Ascending aorta (tissue), 2 donors: ENCODE data around the gene RNF207. TPM values are rescaled to one million over a fixed set of nuclear protein-coding genes. Genes with fewer than 3 reads are reported as not detected.

Source experiments
- DNase-seq, 2 donors: peaks; one replicate each; pipeline ENCODE4 v3.0.0-alpha.2; 2019; ENCODE audit warnings: low spot score in 2 of 2
- H3K27ac ChIP-seq, 2 donors: fragments of 200-600 bp; sonication (generic); one replicate each; pipeline ENCODE4 v1.5.1; 2016 to 2017; ENCODE audit warnings: mild to moderate bottlenecking in 1 of 2
- H3K27me3 ChIP-seq: fragments of 200-600 bp; sonication (generic); one replicate; pipeline ENCODE4 v1.5.1; 2017
- H3K36me3 ChIP-seq, 2 donors: fragments of 200-600 bp; sonication (generic); one replicate each; pipeline ENCODE4 v1.5.1; 2016
- H3K4me1 ChIP-seq, 2 donors: fragments of 200-600 bp; sonication (generic); one replicate each; pipeline ENCODE4 v1.5.1; 2016 to 2017; ENCODE audit warnings: mild to moderate bottlenecking in 1 of 2
- H3K4me3 ChIP-seq, 2 donors: fragments of 200-600 bp; sonication (generic); one replicate each; pipeline ENCODE4 v1.5.1; 2016 to 2017; ENCODE audit warnings: mild to moderate bottlenecking in 1 of 2
- H3K9me3 ChIP-seq, 2 donors: fragments of 200-600 bp; sonication (generic); one replicate each; pipeline ENCODE4 v1.5.1; 2016
- intact Hi-C: fragments of 100-400 bp; cut with DNase I; formaldehyde crosslinking; loops from one replicate; pipeline ENCODE4 v1.15.1; 2023
- total RNA-seq: library from RNA; depleted of rRNA; stranded (reverse); fragments of >200 nt; gene quantifications from one replicate; pipeline ENCODE4 v1.1.0, GENCODE V29; 2016
- TF ChIP-seq, protein P1 (sequence below), 3 experiments: fragments of 200-600 bp in 2 of 3; fragments of 450-650 bp in 1 of 3; sonication (generic) in 2 of 3; IDR thresholded peaks; one replicate each; pipeline ENCODE4 v1.5.1; 2016 to 2019; ENCODE audit warnings: antibody characterized with exemption in 3 of 3, mild to moderate bottlenecking in 1 of 3, moderate library complexity in 1 of 3

The RNF207 gene
- total RNA-seq, 1 donor from 2014 or later, result 81.1 TPM

DNA sequence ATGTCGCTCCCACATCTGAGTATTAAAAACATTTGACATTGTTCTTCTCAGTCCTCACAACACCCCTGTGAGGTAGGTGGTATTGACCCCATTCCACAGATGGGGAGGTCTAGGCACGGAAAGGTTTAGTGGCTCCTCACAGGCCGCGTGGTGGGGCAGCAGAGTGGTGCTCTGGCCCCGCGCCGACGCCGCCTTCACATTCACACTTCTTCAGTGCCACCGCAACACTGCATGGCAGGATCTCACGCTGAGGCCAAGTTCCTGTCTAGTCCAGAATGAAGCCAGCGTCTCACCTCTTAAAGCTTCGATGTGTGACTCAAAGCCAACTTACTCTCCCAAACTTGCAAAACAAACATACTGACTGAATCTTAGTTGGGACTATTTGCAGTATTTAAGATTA, 17.7 kb downstream of the RNF207 start:
- H3K4me1 ChIP-seq, result no peaks in the 10 kb centered on the region
- peaks cover 35 to 59% of the 10 kb centered on the region in 2 donors for H3K36me3 ChIP-seq
- H3K4me3 ChIP-seq, result no peak overlapping the region
- TF ChIP-seq, protein P1, sequence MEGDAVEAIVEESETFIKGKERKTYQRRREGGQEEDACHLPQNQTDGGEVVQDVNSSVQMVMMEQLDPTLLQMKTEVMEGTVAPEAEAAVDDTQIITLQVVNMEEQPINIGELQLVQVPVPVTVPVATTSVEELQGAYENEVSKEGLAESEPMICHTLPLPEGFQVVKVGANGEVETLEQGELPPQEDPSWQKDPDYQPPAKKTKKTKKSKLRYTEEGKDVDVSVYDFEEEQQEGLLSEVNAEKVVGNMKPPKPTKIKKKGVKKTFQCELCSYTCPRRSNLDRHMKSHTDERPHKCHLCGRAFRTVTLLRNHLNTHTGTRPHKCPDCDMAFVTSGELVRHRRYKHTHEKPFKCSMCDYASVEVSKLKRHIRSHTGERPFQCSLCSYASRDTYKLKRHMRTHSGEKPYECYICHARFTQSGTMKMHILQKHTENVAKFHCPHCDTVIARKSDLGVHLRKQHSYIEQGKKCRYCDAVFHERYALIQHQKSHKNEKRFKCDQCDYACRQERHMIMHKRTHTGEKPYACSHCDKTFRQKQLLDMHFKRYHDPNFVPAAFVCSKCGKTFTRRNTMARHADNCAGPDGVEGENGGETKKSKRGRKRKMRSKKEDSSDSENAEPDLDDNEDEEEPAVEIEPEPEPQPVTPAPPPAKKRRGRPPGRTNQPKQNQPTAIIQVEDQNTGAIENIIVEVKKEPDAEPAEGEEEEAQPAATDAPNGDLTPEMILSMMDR (IDR thresholded peaks at IDR 0.05), result no peak
- DNase-seq, result no peak
- no peaks in the 10 kb centered on the region for H3K27me3 ChIP-seq
- H3K9me3 ChIP-seq, result no peaks in the 10 kb centered on the region
- H3K27ac ChIP-seq, result no peak overlapping the region
- intact Hi-C loops, result no loop called here

DNA sequence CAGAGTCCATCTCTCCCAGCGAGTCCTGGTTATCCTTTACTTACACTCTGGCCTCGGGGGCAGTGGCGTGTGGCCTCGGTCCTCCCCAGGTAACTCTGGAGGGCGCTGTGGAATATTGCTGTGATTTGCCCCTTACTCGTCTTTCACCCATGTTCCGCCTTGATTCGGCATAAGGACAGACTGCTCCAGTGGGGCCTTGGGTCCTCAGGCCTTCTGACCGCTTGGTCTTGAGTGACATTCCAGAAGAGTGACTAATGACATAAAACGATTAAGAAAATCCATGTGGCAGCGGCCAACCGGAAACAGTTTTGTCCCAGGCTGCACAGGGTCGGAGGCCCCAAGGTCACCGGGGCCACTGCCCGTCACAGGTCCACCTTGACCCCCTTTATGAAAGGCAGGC, 18.8 kb downstream of the RNF207 start:
- TF ChIP-seq, protein P1 (IDR thresholded peaks at IDR 0.05), result no peak
- peaks cover 43 to 69% of the 10 kb centered on the region in 2 donors for H3K36me3 ChIP-seq

DNA sequence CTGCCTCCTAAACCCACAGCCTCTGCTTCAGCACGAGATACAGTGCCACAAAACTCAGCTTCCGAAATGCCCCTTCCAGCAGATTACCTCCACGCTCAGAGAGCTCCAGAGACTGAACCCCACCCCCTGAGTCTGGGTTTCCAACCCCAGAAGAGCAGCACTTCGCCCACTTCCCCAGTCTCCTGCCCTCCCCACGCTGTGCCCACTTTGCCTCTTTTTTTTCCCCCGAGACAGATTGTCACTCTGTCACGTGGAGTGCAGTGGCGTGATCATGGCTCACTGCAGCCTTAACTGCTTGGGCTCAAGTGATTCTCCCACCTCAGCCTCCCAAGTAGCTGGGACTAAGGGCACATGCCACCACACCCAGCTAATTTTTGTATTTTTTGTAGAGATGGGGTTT, 19.7 kb downstream of the RNF207 start:
- H3K4me1 ChIP-seq, result no peaks in the 10 kb centered on the region
- peaks cover 46 to 74% of the 10 kb centered on the region in 2 donors for H3K36me3 ChIP-seq
- no peaks in the 10 kb centered on the region for H3K9me3 ChIP-seq
- intact Hi-C loops, result no loop called here
- TF ChIP-seq, protein P1 (IDR thresholded peaks at IDR 0.05), result no peak
- H3K27ac ChIP-seq, result no peak overlapping the region
- no peak overlapping the region for H3K4me3 ChIP-seq
- H3K27me3 ChIP-seq, result no peaks in the 10 kb centered on the region
- no peak for DNase-seq

More for the DNA sequence above, 18.8 kb downstream of the RNF207 start:
- Histone ChIP-seq H3K9me3 (no peaks in the 10 kb centered on the region), H3K4me3 (no peak overlapping the region), H3K4me1 (no peaks in the 10 kb centered on the region), H3K27me3 (no peaks in the 10 kb centered on the region), H3K27ac (no peak overlapping the region)
- no peak for DNase-seq
- intact Hi-C loops, result no loop called here

DNA sequence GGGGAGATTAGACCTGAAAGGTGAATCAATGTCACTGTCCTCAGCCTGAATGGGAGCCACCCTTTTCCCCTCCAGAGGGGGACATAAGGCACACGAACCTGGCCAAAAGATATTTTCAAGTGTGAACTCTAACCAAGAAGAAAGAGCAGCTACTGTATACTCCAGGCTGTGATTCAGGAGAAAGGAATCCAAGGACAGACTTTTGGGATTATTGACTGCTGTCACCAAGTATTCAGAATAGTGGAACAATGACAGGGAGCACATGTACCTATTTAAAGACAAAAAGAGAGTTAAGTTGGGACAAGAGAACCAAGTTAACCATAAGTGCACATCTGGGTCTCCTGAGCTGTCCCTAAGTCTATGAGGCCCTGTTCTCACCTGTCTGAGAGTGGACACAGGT, 27.5 kb downstream of the RNF207 start:
- Histone ChIP-seq H3K9me3 (no peaks in the 10 kb centered on the region), H3K4me1 (peaks cover 2 to 9% of the 10 kb centered on the region in 2 donors), H3K36me3 (peaks cover 13 to 45% of the 10 kb centered on the region in 2 donors), H3K27ac (no peak overlapping the region), H3K4me3 (no peak overlapping the region), H3K27me3 (no peaks in the 10 kb centered on the region)
- TF ChIP-seq, protein P1 (IDR thresholded peaks at IDR 0.05), result no peak
- intact Hi-C loops, result no loop called here
- DNase-seq, result no peak

DNA sequence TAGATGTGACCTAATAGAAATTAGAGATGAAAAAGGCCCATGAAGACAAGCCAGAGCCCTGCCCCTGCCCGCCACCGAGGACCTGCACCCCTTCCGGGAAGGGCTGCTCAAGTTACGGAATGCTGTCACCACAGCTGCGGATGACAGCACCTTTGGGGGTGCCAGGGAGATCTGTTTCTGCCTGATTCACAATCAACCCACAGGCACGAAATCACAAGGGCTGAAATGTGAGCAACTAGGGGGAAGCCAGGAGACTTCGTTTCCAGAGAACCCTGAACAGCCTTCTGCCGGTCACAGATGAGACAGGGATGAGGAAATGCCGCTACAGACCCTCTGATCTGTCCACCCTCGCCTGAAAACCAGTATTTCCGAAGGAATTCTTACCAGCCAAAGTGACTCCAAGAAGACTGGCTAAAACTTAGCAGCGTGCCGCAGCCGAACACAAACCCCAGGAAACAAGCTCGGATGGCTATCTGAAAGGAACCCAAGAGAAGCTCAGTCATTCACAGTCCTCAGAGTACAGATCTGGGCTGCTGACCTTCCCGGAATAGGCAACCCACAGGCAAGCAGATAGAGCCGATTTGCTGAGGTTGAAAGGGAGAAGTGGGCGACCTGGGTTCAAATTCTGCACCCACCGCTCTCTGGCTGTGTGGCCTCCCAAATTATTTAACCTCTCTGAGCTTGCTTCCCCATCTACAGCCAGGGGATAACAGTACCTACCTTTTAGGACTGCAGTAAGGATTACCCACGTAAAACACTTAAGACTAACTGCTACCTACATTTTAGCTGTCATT, 28.8 kb downstream of the RNF207 start:
- TF ChIP-seq, protein P1 (IDR thresholded peaks at IDR 0.05), result no peak
- no peaks in the 10 kb centered on the region for H3K9me3 ChIP-seq
- peak overlapping the region; percentile 78 to 89 for H3K4me3 ChIP-seq
- no peak for DNase-seq
- H3K4me1 ChIP-seq, result peaks cover 2 to 9% of the 10 kb centered on the region in 2 donors
- no peak overlapping the region for H3K27ac ChIP-seq
- intact Hi-C loops, result no loop called here
- H3K36me3 ChIP-seq, result peaks cover 4 to 36% of the 10 kb centered on the region in 2 donors
- H3K27me3 ChIP-seq, result no peaks in the 10 kb centered on the region
